Sciatic nerve (tissue), 2 donors: Measurements from ENCODE around the gene DMBX1. TPM values are rescaled to one million over a fixed set of nuclear protein-coding genes. Genes with fewer than 3 reads are reported as not detected.

Experiments used
- ATAC-seq: fragments of 200-7000 bp; cut with Tn5 transposase; one replicate; pipeline ENCODE4 v1.9.1; 2020; ENCODE audit warnings: mild to moderate bottlenecking, moderate library complexity
- DNase-seq: peaks from one replicate; pipeline ENCODE4 v3.0.0-alpha.2; 2020; ENCODE audit warnings: low spot score
- intact Hi-C: fragments of 100-400 bp; cut with DNase I; formaldehyde crosslinking; loops from one replicate; pipeline ENCODE4 v1.14.2; 2022
- total RNA-seq: library from RNA; stranded (reverse); fragmentation: NEBNext Ultra II Directional; extraction: Animal tissue kit (Norgen Biotek cat#: 25700); gene quantifications from one replicate; pipeline ENCODE4 v1.2.1, GENCODE V29; 2021
- donor health status: DM: no; HTN: no; CAD: no.
- donor health status: DM: no; HTN: no; CAD: no.

Gene DMBX1
- total RNA-seq, 1 donor from 2014 or later, result 0.13 TPM

DNA sequence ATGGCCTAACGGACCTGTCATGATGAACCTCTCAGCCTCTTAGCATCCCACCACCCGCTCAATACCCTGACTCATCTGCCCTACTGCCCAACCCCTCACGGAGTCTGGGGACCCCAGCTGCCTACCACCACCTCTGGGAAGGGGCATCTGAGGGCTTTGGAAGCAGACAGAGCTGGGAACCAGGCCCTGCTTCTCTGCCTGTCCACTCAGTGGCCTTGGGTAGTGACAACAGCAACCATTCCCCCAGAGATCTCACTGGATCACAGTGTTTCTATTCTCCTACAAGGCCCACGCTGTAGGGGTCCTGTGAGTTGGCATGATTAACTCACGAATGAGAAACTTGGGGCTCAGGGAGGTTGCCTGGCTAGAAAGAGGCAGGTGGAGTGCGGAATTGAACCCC is 32.5 kb upstream of the DMBX1 start:
- no peak for ATAC-seq
- no peak for DNase-seq
- intact Hi-C loops, result no loop called here

DNA sequence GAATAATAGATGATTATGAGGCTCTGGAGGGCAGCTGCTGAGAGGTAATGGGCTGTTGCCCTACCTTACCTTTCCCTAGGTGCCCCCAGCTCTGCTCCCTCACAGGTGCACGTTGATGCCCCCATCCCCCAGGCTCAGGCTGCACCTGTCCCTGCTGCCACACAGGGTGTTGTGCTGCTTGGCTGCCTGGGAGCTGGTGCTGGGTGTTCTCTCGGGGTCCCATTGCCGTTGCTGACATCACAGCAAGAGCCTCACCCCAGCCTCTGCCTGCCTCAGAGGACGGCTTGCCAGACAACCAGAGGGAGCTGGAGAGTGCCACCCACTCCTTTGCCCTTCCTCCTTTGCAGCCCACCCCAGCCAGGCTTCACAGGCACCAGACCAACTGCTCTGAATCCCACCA is 31.4 kb upstream of the DMBX1 start:
- intact Hi-C loops, result no loop called here
- ATAC-seq, result no peak
- DNase-seq, result no peak

DNA sequence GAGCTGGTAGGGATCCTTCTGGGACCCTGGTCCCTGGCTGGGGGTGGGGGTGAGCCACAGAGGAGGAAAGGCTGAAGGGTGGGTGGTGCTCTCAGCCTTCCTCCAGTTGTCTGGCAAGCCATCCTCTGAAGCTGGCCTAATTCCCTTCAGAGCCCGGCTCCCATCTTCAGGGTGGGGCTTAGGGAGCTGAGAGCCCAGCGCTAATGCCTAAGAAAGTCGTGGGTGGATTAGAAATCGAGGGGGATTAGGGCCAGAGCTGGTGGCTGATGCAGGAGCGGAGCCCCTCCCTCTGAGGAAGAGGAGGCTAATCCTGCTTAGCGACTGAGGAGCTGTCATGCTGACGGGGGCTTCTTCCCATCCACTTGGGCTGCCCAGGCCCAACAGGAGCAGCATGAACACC is 30.8 kb upstream of the DMBX1 start:
- intact Hi-C loops, result no loop called here
- DNase-seq (no peak), ATAC-seq (no peak)

GRCh38 chr1:46459315-46459714 is 30.3 kb upstream of the DMBX1 start:
- intact Hi-C loops, result no loop called here
- DNase-seq (no peak), ATAC-seq (no peak)

DNA sequence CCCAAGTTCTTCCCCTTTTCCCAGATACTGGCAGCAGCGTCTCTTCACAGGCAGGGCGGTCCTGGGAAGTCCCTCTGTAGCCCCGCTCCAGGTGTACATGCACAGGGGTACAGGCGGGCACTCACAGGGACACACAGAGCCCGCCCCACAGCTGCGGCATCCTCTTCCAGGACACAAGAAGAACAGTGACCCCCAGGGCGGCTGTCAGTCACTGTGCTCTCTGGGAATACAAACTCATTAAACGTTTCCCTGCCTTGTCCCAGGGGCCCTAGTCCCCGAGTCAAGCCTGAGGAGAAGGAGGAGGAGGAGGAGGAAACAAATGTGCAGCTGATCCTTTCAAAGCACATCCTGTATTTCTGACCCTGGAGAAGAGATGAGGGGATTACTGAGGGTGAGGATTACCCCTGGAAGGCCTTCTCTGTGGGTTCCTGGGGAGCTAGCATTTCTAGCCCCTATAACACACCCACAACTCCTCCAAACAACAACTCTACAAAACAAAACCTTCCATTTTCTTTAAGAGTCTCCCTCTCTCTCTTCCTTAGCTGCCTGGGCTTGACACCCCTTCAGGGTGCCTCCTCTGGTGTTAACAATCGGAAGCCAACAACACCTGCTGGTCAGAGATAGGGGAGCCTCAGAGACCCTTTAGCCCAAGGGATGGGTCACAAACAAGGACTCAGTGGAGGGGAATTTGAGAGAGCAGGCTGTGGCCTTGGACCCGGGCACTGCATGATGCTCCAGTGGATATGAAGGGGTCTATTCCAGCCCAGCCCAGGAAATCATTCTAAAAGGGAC is 28.4 kb upstream of the DMBX1 start:
- no peak for ATAC-seq
- no peak for DNase-seq
- intact Hi-C loops, result loop anchor here (5.0 kb wide), 1 partner anchor 1476 kb away; no protein-coding TSS in a partner anchor

- intact Hi-C loops, result loop anchor here (5.0 kb wide), 1 partner anchor 1475 kb away; no protein-coding TSS in a partner anchor
- ATAC-seq (no peak), DNase-seq (no peak)
Observed at GRCh38 chr1:46461809-46462448, 27.7 kb upstream of the DMBX1 start.

DNA sequence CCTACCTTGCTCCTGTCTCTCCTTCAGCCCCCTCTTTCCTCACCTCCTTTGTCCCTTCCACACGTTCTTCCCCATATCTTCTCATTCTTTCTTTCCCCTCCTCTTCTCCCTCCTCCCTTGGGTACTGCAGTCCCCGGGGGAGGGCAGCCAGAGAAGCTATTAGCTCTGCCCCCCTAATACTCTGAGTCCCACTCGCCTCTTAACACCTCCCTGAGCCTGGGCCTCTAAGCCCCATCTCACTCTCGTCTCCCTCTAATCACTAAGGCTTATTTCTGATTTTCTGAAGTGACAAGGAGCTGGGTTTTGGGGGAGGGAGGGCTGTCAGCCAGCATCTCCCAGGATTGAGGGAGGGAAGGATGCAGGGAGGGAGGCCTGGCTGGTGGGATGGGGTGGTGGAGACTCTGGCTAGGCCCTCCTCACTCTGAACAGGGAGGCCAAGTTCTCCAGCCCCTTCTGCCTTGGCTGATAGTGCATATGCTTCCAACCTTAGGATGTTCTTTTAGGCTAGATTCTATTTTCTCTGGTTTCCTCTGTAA is 25.6 kb upstream of the DMBX1 start:
- ATAC-seq (no peak), DNase-seq (no peak)
- intact Hi-C loops, result loop anchor here (5.0 kb wide), 1 partner anchor 1473 kb away; no protein-coding TSS in a partner anchor

DNA sequence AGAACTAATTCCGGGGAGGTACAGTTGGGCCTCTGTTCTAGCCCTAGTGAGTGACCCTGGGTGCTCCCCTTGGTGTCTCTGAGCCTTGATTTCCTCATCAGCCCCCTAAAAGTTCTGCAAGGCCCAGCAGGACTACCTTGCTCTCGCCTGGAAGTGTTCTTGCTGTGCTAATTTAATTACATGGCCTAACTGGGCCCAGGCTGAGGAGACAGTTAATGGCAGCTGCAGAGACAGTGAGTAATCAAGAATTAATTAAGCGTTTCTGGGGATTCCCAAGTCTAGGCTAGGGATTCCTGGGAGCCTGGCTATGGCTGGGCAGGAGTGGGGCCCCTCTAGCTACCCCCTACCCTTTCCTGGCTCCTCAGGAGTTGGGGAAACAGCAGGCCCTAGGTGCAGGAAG is 24.7 kb upstream of the DMBX1 start:
- intact Hi-C loops, result loop anchor here (5.0 kb wide), 1 partner anchor 1472 kb away; no protein-coding TSS in a partner anchor
- ATAC-seq (no peak), DNase-seq (no peak)

- intact Hi-C loops, result no loop called here
- no peak for ATAC-seq
Observed at GRCh38 chr1:46465981-46466476, 23.6 kb upstream of the DMBX1 start.

GRCh38 chr1:46466477-46467182 is 23.0 kb upstream of the DMBX1 start:
- DNase-seq, result no peak
- peak; percentile 60 for ATAC-seq
- intact Hi-C loops, result no loop called here

More at GRCh38 chr1:46465981-46466476, 23.6 kb upstream of the DMBX1 start:
- no peak for DNase-seq

- no peak for ATAC-seq
- no peak for DNase-seq
- intact Hi-C loops, result no loop called here
Observed at GRCh38 chr1:46467183-46467504, 22.5 kb upstream of the DMBX1 start.

DNA sequence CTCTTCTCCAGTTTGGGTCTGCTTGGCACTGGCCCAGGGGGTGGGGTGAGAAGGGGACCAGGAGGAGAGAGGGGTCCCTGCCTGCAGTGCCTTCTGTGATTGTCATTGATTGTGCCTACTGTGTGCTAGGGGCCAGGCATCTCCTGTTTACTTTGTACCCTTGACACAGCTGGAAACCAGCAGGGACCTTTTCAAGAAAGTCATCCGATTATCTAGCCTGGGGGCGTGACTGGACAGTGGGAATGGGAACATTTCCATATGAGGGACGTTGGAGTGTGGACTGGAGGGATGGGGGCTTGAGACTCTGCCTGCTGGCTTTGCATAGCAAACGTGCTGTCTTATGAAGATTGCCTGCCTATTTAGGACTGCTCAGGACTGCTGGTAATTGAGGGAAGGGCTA is 19.8 kb upstream of the DMBX1 start:
- intact Hi-C loops, result no loop called here
- no peak for DNase-seq

DNA sequence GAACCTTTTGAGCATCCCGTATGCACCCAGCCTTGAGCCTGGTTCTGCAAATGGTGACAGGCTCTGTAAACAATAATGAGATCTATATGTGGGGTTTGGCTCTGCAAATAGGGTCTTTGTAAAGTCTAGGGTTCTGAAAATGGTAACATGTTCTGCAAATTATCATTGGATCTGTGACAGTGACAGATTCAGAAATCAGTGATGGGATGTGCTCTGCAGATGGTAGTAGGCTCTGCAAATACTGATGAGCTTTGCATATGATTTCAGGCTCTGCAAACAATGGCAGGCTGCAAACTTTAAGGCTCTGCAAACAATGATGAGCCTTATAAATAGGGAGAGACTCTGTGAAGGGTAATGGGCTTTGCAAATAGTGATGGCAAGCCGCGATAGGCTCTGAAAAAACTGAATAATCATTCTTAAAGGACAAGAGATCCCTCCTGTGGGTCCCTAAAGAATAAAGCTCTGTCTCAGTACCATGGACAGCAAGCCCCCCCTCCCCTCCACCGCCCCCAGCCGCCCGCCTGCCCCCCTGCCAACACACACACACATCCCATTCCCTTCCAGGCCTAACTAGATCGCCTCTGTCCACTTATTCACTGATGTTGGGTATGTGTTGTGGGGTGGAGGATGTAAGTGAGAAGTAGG is 17.7 kb upstream of the DMBX1 start:
- intact Hi-C loops, result no loop called here
- ATAC-seq (no peak), DNase-seq (no peak)

More for the DNA sequence above, 19.8 kb upstream of the DMBX1 start:
- ATAC-seq, result no peak

GRCh38 chr1:46472498-46473181 is 17.0 kb upstream of the DMBX1 start:
- no peak for DNase-seq
- ATAC-seq, result no peak
- intact Hi-C loops, result no loop called here

GRCh38 chr1:46473991-46474390 is 15.6 kb upstream of the DMBX1 start:
- ATAC-seq, result no peak
- intact Hi-C loops, result no loop called here

GRCh38 chr1:46474570-46474969 is 15.1 kb upstream of the DMBX1 start:
- intact Hi-C loops, result no loop called here
- ATAC-seq (no peak), DNase-seq (no peak)

More at GRCh38 chr1:46473991-46474390, 15.6 kb upstream of the DMBX1 start:
- no peak for DNase-seq

- DNase-seq (no peak), ATAC-seq (peak; percentile 13)
- intact Hi-C loops, result no loop called here
Observed at GRCh38 chr1:46476673-46477072, 13.0 kb upstream of the DMBX1 start.

DNA sequence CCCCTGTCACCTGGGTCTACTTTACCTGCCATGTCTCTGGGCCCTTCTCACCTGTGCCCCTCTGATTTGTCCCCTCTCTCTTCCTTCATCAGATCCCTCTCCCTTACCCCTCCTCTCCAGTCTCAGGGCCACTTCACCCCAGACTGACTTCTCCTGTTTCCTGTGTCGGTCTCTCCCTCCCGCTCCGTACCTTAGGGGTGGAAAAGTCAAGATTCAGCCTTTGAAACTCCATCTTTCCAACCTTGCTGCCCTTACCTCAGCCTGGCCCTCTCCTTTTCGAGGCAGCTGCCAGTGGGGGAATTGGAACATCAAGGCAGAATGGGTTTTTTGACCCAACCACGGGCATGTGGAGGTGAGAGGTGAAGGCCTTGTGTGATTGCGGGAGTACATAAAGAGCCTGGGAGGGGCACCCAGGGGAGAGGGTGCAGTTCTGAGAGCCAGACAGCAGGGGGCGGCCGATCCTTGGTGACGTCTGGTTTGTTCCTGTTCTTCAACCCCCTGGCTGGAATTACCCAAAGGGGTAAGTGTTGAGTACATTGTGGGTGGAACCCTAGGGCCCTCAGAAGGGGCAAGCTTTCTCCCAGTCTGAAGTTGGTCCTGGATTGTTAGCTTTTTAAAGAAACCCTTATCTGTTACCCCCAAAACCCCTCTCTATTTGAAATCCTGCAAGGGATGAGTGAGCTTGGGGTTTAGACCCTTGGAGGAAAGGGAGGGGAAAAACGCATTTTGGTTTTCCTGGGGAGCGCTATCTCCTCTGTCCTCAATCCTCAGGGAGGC is 12.3 kb upstream of the DMBX1 start:
- DNase-seq (peak; percentile 85), ATAC-seq (peak; percentile 75)
- intact Hi-C loops, result no loop called here
